K562 (cell line): ENCODE data around the gene IL1RL2.

Source experiments
- CHD1 ChIP-seq: fragments of 200-600 bp; sonication (generic); IDR thresholded peaks from one replicate; pipeline ENCODE4 v1.6.1; 2012; ENCODE audit warnings: mild to moderate bottlenecking, moderate library complexity, low read length, inconsistent platforms
- FOXP1 ChIP-seq: sonication (generic); formaldehyde crosslinking; IDR thresholded peaks from 2 replicates; pipeline ENCODE4 v1.8.0; 2022; ENCODE audit warnings: mild to moderate bottlenecking, missing genetic modification reagents
- HCFC1 ChIP-seq: IDR thresholded peaks from 2 replicates; pipeline ENCODE4 v1.6.1; 2012; ENCODE audit warnings: low read depth, low read length, improper control_type of control experiment
- MCM7 ChIP-seq, 2 experiments: fragments of 450-650 bp; IDR thresholded peaks; 2 replicates each; pipeline ENCODE4 v1.6.1; 2016 to 2018
- PTBP1 ChIP-seq: fragments of 200-400 bp; formaldehyde crosslinking; IDR thresholded peaks from 2 replicates; pipeline ENCODE4 v1.6.1; 2017; ENCODE audit warnings: low read depth, low read length
- RBFOX2 ChIP-seq: fragments of 200-400 bp; formaldehyde crosslinking; IDR thresholded peaks from 2 replicates; pipeline ENCODE4 v1.6.1; 2017; ENCODE audit warnings: low read depth, mild to moderate bottlenecking, low read length, moderate library complexity
- SMARCB1 ChIP-seq: IDR thresholded peaks from 2 replicates; pipeline ENCODE4 v1.6.1; 2011; ENCODE audit warnings: improper control_type of control experiment, low read depth; ENCODE audit not compliant: insufficient read length
- TF ChIP-seq, protein P1 (sequence below): fragments of 250-450 bp; sonication (Bioruptor Pico); IDR thresholded peaks from 2 replicates; pipeline ENCODE4 v1.8.0; 2022; ENCODE audit warnings: moderate library complexity, mild to moderate bottlenecking, inconsistent platforms
- TF ChIP-seq, protein P2 (sequence below), 2 experiments: fragments of 450-650 bp; formaldehyde crosslinking in 1 of 2; IDR thresholded peaks; 2 replicates each; pipeline versions ENCODE4 v1.4.0 to v1.6.1; 2014 to 2020; ENCODE audit warnings: mild to moderate bottlenecking in 2 of 2, borderline replicate concordance in 1 of 2, low read depth in 1 of 2
- TF ChIP-seq, protein P3 (sequence below), 2 experiments: IDR thresholded peaks in 1 of 2; conservative IDR thresholded peaks in 1 of 2; 2 replicates each; pipeline ENCODE4 v1.6.1; 2016; ENCODE audit warnings: low read depth in 2 of 2, mild to moderate bottlenecking in 1 of 2, missing compliant biosample characterization in 1 of 2, missing genetic modification characterization in 1 of 2, moderate library complexity in 1 of 2
- TF ChIP-seq, protein P4 (sequence below), 3 experiments: fragments of 200-800 bp in 1 of 3; sonication (Bioruptor generic) in 1 of 3; sonication (generic) in 1 of 3; formaldehyde crosslinking in 1 of 3; IDR thresholded peaks; 2 replicates each; pipeline versions ENCODE4 v1.6.1 to v1.8.0; 2016 to 2022; ENCODE audit warnings: mild to moderate bottlenecking in 2 of 3, missing compliant biosample characterization in 2 of 3, missing genetic modification characterization in 2 of 3, missing genetic modification reagents in 1 of 3
- TF ChIP-seq, protein P5 (sequence below): fragments of 450-650 bp; IDR thresholded peaks from 2 replicates; pipeline ENCODE4 v1.6.1; 2018; ENCODE audit not compliant: partially characterized antibody

DNA sequence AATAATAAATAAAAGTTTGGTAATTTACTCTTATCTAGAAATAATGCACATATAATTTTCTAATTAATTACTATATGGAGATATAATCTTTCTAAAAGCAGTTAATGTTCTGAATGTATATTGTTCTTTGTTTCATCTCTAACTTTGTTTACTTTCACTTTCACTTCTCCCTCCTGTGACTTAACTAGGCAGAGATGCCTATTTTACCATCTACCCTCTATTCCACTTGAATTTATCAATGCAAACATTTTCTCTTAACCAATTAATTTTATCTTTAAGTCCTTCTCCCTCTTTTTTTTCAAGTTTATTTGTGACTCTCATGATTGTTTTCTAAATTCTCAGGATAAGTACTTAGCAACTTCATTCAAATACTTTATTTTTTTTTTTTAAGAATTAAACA is 69.5 kb downstream of the IL1RL2 start:
- TF ChIP-seq MCM7 (IDR thresholded peaks at IDR 0.05) (no peak), HCFC1 (no peak), CHD1 (no peak), FOXP1 (CRISPR knock-in tag) (no peak), PTBP1 (no peak), SMARCB1 (no peak), RBFOX2 (no peak)
- TF ChIP-seq, protein P1, sequence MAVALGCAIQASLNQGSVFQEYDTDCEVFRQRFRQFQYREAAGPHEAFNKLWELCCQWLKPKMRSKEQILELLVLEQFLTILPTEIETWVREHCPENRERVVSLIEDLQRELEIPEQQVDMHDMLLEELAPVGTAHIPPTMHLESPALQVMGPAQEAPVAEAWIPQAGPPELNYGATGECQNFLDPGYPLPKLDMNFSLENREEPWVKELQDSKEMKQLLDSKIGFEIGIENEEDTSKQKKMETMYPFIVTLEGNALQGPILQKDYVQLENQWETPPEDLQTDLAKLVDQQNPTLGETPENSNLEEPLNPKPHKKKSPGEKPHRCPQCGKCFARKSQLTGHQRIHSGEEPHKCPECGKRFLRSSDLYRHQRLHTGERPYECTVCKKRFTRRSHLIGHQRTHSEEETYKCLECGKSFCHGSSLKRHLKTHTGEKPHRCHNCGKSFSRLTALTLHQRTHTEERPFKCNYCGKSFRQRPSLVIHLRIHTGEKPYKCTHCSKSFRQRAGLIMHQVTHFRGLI (CRISPR knock-in tag) = no peak
- TF ChIP-seq, protein P2, sequence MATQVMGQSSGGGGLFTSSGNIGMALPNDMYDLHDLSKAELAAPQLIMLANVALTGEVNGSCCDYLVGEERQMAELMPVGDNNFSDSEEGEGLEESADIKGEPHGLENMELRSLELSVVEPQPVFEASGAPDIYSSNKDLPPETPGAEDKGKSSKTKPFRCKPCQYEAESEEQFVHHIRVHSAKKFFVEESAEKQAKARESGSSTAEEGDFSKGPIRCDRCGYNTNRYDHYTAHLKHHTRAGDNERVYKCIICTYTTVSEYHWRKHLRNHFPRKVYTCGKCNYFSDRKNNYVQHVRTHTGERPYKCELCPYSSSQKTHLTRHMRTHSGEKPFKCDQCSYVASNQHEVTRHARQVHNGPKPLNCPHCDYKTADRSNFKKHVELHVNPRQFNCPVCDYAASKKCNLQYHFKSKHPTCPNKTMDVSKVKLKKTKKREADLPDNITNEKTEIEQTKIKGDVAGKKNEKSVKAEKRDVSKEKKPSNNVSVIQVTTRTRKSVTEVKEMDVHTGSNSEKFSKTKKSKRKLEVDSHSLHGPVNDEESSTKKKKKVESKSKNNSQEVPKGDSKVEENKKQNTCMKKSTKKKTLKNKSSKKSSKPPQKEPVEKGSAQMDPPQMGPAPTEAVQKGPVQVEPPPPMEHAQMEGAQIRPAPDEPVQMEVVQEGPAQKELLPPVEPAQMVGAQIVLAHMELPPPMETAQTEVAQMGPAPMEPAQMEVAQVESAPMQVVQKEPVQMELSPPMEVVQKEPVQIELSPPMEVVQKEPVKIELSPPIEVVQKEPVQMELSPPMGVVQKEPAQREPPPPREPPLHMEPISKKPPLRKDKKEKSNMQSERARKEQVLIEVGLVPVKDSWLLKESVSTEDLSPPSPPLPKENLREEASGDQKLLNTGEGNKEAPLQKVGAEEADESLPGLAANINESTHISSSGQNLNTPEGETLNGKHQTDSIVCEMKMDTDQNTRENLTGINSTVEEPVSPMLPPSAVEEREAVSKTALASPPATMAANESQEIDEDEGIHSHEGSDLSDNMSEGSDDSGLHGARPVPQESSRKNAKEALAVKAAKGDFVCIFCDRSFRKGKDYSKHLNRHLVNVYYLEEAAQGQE (IDR thresholded peaks at IDR 0.05; ENCODE audit: borderline replicate concordance) = no peak
- TF ChIP-seq, protein P2 (CRISPR knock-in tag; IDR thresholded peaks at IDR 0.05; ENCODE audit: low read depth) = no peak
- TF ChIP-seq, protein P3, sequence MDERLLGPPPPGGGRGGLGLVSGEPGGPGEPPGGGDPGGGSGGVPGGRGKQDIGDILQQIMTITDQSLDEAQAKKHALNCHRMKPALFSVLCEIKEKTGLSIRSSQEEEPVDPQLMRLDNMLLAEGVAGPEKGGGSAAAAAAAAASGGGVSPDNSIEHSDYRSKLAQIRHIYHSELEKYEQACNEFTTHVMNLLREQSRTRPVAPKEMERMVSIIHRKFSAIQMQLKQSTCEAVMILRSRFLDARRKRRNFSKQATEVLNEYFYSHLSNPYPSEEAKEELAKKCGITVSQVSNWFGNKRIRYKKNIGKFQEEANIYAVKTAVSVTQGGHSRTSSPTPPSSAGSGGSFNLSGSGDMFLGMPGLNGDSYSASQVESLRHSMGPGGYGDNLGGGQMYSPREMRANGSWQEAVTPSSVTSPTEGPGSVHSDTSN (CRISPR knock-in tag; IDR thresholded peaks at IDR 0.05; ENCODE audit: low read depth) = no peak
- TF ChIP-seq, protein P3 (tag; conservative IDR thresholded peaks at IDR 0.05; ENCODE audit: low read depth) = no peak
- TF ChIP-seq, protein P4, sequence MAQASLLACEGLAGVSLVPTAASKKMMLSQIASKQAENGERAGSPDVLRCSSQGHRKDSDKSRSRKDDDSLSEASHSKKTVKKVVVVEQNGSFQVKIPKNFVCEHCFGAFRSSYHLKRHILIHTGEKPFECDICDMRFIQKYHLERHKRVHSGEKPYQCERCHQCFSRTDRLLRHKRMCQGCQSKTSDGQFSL (CRISPR knock-in tag; IDR thresholded peaks at IDR 0.05) = no peak
- TF ChIP-seq, protein P4 (tag; IDR thresholded peaks at IDR 0.05) = no peak
- TF ChIP-seq, protein P5, sequence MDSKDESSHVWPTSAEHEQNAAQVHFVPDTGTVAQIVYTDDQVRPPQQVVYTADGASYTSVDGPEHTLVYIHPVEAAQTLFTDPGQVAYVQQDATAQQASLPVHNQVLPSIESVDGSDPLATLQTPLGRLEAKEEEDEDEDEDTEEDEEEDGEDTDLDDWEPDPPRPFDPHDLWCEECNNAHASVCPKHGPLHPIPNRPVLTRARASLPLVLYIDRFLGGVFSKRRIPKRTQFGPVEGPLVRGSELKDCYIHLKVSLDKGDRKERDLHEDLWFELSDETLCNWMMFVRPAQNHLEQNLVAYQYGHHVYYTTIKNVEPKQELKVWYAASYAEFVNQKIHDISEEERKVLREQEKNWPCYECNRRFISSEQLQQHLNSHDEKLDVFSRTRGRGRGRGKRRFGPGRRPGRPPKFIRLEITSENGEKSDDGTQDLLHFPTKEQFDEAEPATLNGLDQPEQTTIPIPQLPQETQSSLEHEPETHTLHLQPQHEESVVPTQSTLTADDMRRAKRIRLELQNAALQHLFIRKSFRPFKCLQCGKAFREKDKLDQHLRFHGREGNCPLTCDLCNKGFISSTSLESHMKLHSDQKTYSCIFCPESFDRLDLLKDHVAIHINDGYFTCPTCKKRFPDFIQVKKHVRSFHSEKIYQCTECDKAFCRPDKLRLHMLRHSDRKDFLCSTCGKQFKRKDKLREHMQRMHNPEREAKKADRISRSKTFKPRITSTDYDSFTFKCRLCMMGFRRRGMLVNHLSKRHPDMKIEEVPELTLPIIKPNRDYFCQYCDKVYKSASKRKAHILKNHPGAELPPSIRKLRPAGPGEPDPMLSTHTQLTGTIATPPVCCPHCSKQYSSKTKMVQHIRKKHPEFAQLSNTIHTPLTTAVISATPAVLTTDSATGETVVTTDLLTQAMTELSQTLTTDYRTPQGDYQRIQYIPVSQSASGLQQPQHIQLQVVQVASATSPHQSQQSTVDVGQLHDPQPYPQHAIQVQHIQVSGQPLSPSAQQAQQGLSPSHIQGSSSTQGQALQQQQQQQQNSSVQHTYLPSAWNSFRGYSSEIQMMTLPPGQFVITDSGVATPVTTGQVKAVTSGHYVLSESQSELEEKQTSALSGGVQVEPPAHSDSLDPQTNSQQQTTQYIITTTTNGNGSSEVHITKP = no peak
